HepG2 (cell line): ENCODE measurements around the gene IFT122. TPM values are rescaled to one million over a fixed set of nuclear protein-coding genes. Genes with fewer than 3 reads are reported as not detected.

Source experiments
- ATAC-seq: fragments of 200-7000 bp; cut with Tn5 transposase; 3 replicates; pipeline ENCODE4 v1.9.1; 2020; ENCODE audit warnings: mild to moderate bottlenecking, moderate library complexity
- BruUV-seq: library from RNA; stranded (reverse); fragments of 400-500 nt; replicated peaks from 2 replicates; lab custom pipeline; 2021; lab: Mats Ljungman, UMichigan
- CTCF ChIA-PET: fragments of 300-600 bp; formaldehyde crosslinking; extraction: SDS; loops from one replicate; lab custom pipeline; 2021; ENCODE audit warnings: low total read pairs, inconsistent platforms, low intra/inter-chr PET ratio; lab: Yijun Ruan, JAX
- POLR2A ChIA-PET: fragments of 350-600 bp; sonication (Branson Sonifier 250); formaldehyde crosslinking; loops from one replicate; lab custom pipeline; 2020; ENCODE audit warnings: antibody characterized with exemption, inconsistent platforms; lab: Yijun Ruan, JAX
- DNase-seq: peaks from one replicate; pipeline ENCODE4 v3.0.0-alpha.2; 2015; ENCODE audit warnings: low spot score
- FAIRE-seq: peaks from 3 replicates; lab custom pipeline; 2011; peaks lifted over from hg19 to GRCh38; lab: Jason Lieb, UNC
- H2AFZ ChIP-seq: one replicate; pipeline ENCODE4 v1.6.1; 2011; ENCODE audit warnings: low read length, inconsistent platforms
- H3K27ac ChIP-seq: fragments of 300-600 bp; 3 replicates; pipeline ENCODE4 v1.8.0; 2011; ENCODE audit warnings: mixed run types, mild to moderate bottlenecking, mixed read lengths, low read length, inconsistent platforms; ENCODE audit not compliant: insufficient read depth; ENCODE audit errors: extremely low read length
- H3K27me3 ChIP-seq, 2 experiments: fragments of 200-600 bp in 1 of 2; 2 replicates in 1 of 2; 3 replicates in 1 of 2; pipeline versions ENCODE4 v1.6.0 to v1.8.0; 2011; ENCODE audit warnings: low read length in 2 of 2, mild to moderate bottlenecking in 2 of 2, moderate library complexity in 2 of 2, inconsistent platforms in 1 of 2; ENCODE audit not compliant: insufficient read depth in 2 of 2, control insufficient read depth in 1 of 2
- H3K36me3 ChIP-seq, 2 experiments: fragments of 200-600 bp in 1 of 2; replicated peaks in 1 of 2; 2 replicates in 1 of 2; 3 replicates in 1 of 2; pipeline versions ENCODE4 v1.5.1 to v1.8.0; 2011; ENCODE audit warnings: low read length in 2 of 2, inconsistent platforms in 1 of 2; ENCODE audit not compliant: insufficient read depth in 2 of 2, control insufficient read depth in 1 of 2
- H3K4me1 ChIP-seq: 2 replicates; pipeline ENCODE4 v1.5.1; 2012; ENCODE audit warnings: low read length, inconsistent platforms; ENCODE audit not compliant: insufficient read depth
- H3K4me2 ChIP-seq: 2 replicates; pipeline ENCODE4 v1.6.0; 2011; ENCODE audit warnings: low read depth, low read length, inconsistent platforms
- H3K4me3 ChIP-seq, 3 experiments: fragments of 200-600 bp in 1 of 3; sonication (generic), shearing (Covaris generic) in 1 of 3; replicated peaks in 1 of 3; 2 replicates each; pipeline ENCODE4 v1.5.1; 2011 to 2016; ENCODE audit warnings: low read length in 3 of 3, inconsistent platforms in 2 of 3, low read depth in 2 of 3, mild to moderate bottlenecking in 2 of 3, control low read depth in 1 of 3, mixed read lengths in 1 of 3; ENCODE audit not compliant: insufficient read depth in 1 of 3
- H3K79me2 ChIP-seq: one replicate; pipeline ENCODE4 v1.6.1; 2011; ENCODE audit warnings: low read length, inconsistent platforms; ENCODE audit not compliant: insufficient read depth
- H3K9ac ChIP-seq: 2 replicates; pipeline ENCODE4 v1.6.0; 2011; ENCODE audit warnings: mild to moderate bottlenecking, low read depth, low read length, inconsistent platforms; ENCODE audit not compliant: insufficient read depth
- H3K9me3 ChIP-seq: 2 replicates; pipeline ENCODE4 v1.5.1; 2012; ENCODE audit warnings: mild to moderate bottlenecking, low read length
- H4K20me1 ChIP-seq: 2 replicates; pipeline ENCODE4 v1.6.0; 2011; ENCODE audit warnings: inconsistent platforms, mild to moderate bottlenecking, low read length, moderate library complexity; ENCODE audit not compliant: insufficient read depth
- DNMT3B ChIP-seq: conservative IDR thresholded peaks from 2 replicates; pipeline ENCODE4 v1.6.1; 2016; ENCODE audit warnings: missing biosample characterization, control low read depth
- NFIC ChIP-seq: IDR thresholded peaks from 2 replicates; pipeline ENCODE4 v1.6.1; 2012; ENCODE audit warnings: mild to moderate bottlenecking, low read length, inconsistent platforms
- NONO ChIP-seq, 2 experiments: fragments of 450-650 bp in 1 of 2; sonication (generic) in 1 of 2; formaldehyde crosslinking in 1 of 2; IDR thresholded peaks in 1 of 2; conservative IDR thresholded peaks in 1 of 2; 2 replicates each; pipeline versions ENCODE4 v1.6.1 to v1.8.0; 2017 to 2022; ENCODE audit warnings: mild to moderate bottlenecking in 1 of 2, missing genetic modification reagents in 1 of 2, moderate library complexity in 1 of 2
- PHF8 ChIP-seq: sonication (generic); formaldehyde crosslinking; IDR thresholded peaks from 2 replicates; pipeline ENCODE4 v1.5.0; 2020; ENCODE audit warnings: missing genetic modification reagents
- PLRG1 ChIP-seq: fragments of 450-650 bp; conservative IDR thresholded peaks from 2 replicates; pipeline ENCODE4 v1.6.1; 2016
- SATB2 ChIP-seq: sonication (generic); formaldehyde crosslinking; IDR thresholded peaks from 2 replicates; pipeline ENCODE4 v1.5.0; 2020; ENCODE audit warnings: missing genetic modification reagents
- SOX6 ChIP-seq, 2 experiments: fragments of 450-650 bp in 1 of 2; sonication (generic) in 1 of 2; formaldehyde crosslinking in 1 of 2; IDR thresholded peaks; 2 replicates each; pipeline versions ENCODE4 v1.4.0 to v1.6.1; 2017 to 2020; ENCODE audit warnings: antibody characterized with exemption in 1 of 2, mild to moderate bottlenecking in 1 of 2, missing genetic modification reagents in 1 of 2
- ZMYM2 ChIP-seq: sonication (generic); formaldehyde crosslinking; IDR thresholded peaks from 2 replicates; pipeline ENCODE4 v1.8.0; 2022; ENCODE audit warnings: mild to moderate bottlenecking, missing genetic modification reagents
- ZNF468 ChIP-seq: sonication (generic); formaldehyde crosslinking; IDR thresholded peaks from 2 replicates; pipeline ENCODE4 v1.8.0; 2022; ENCODE audit warnings: mild to moderate bottlenecking, moderate library complexity, missing genetic modification reagents
- ZNF703 ChIP-seq: sonication (generic); formaldehyde crosslinking; IDR thresholded peaks from 2 replicates; pipeline ENCODE4 v1.5.1; 2020; ENCODE audit warnings: missing genetic modification reagents, mild to moderate bottlenecking, moderate library complexity, borderline replicate concordance
- WGBS: methylation state at CpG from one replicate; pipeline ENCODE4 v1.1.6; 2017; ENCODE audit warnings: low lambda C conversion rate; 5-methylcytosine and 5-hydroxymethylcytosine counted together
- in situ Hi-C: cut with HindIII; loops from 2 replicates; pipeline ENCODE4 v1.10.0; 2017; ENCODE audit warnings: low pct_unique_long_range_greater_than_20kb; ENCODE audit not compliant: extremely low pct_ligation_motif_present
- intact Hi-C: fragments of 100-400 bp; cut with micrococcal nuclease; formaldehyde crosslinking; loops from one replicate; pipeline ENCODE4 v1.10.0; 2022; ENCODE audit not compliant: unreplicated experiment
- polyA plus RNA-seq, 8 experiments: library from polyadenylated mRNA; depleted of rRNA in 3 of 8; stranded (reverse) in 7 of 8; unstranded in 1 of 8; fragments of >200 nt; fragmentation: Illumina TruSeq in 4 of 8; extraction: Trizol in 4 of 8; gene quantifications; 2 replicates each; pipeline versions ENCODE4 v1.2.1 to v1.2.3, GENCODE V29; 2011 to 2016; ENCODE audit warnings: low read depth in 4 of 8, missing spikeins in 1 of 8, mixed read lengths in 1 of 8; ENCODE audit not compliant: insufficient read depth in 1 of 8
- total RNA-seq, 5 experiments: library from RNA; depleted of rRNA; stranded (reverse); fragments of >200 nt; fragmentation: Illumina TruSeq; extraction: Trizol; gene quantifications; 2 replicates each; pipeline ENCODE4 v1.2.3, GENCODE V29; 2016; ENCODE audit warnings: low read depth in 1 of 5
- TF ChIP-seq, protein P1 (sequence below): sonication (generic); formaldehyde crosslinking; IDR thresholded peaks from 2 replicates; pipeline ENCODE4 v1.5.0; 2020; ENCODE audit warnings: missing genetic modification reagents, mild to moderate bottlenecking, borderline replicate concordance

The IFT122 gene
- total and polyA plus RNA-seq, 2 of the 13 experiments (the other 11 are each of a cell fraction or from before 2014, with no cell fraction given) = 10.1 to 10.3 TPM

DNA sequence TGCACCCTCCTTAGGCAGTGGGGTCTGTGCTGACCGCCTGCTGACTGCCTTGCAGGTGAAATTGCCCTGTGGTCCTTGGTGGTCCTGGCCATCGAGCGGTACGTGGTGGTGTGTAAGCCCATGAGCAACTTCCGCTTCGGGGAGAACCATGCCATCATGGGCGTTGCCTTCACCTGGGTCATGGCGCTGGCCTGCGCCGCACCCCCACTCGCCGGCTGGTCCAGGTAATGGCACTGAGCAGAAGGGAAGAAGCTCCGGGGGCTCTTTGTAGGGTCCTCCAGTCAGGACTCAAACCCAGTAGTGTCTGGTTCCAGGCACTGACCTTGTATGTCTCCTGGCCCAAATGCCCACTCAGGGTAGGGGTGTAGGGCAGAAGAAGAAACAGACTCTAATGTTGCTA, 90.8 kb downstream of the IFT122 start (continued):
- no peak for TF ChIP-seq PHF8

DNA sequence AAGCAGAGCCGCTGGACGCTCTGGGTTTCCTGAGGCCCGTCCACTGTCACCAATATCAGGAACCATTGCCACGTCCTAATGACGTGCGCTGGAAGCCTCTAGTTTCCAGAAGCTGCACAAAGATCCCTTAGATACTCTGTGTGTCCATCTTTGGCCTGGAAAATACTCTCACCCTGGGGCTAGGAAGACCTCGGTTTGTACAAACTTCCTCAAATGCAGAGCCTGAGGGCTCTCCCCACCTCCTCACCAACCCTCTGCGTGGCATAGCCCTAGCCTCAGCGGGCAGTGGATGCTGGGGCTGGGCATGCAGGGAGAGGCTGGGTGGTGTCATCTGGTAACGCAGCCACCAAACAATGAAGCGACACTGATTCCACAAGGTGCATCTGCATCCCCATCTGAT, 91.7 kb downstream of the IFT122 start:
- H3K27me3 ChIP-seq = no peaks in the 10 kb centered on the region; a peak in 1 of 5 replicates
- H3K79me2 ChIP-seq = no peaks in the 10 kb centered on the region
- WGBS = 94% methylated on average over 10 of the region's 11 CpGs
- H3K9me3 ChIP-seq = no peaks in the 10 kb centered on the region
- no peak overlapping the region for H3K4me3 ChIP-seq
- no TSS peak for BruUV-seq
- H3K4me1 ChIP-seq = peaks cover 57% of the 10 kb centered on the region
- no peak overlapping the region for H2AFZ ChIP-seq
- no peak overlapping the region for H3K9ac ChIP-seq
- DNase-seq (no peak), FAIRE-seq (no peak), ATAC-seq (no peak)
- no peak overlapping the region for H3K4me2 ChIP-seq
- H4K20me1 ChIP-seq = no peaks in the 10 kb centered on the region
- CTCF ChIA-PET = no interaction called here
- no peaks in the 10 kb centered on the region for H3K36me3 ChIP-seq
- no peak overlapping the region for H3K27ac ChIP-seq
- intact Hi-C loops (no loop called here), in situ Hi-C loops (no loop called here)
- no peak for TF ChIP-seq NFIC
- no peak for TF ChIP-seq NONO (IDR thresholded peaks at IDR 0.05)
- no peak for TF ChIP-seq NONO (CRISPR knock-in tag; conservative IDR thresholded peaks at IDR 0.05)
- no peak for TF ChIP-seq ZMYM2 (CRISPR knock-in tag)
- no peak for TF ChIP-seq ZNF468 (CRISPR knock-in tag)
- TF ChIP-seq DNMT3B (CRISPR knock-in tag) = no peak
- TF ChIP-seq ZNF703 = no peak
- TF ChIP-seq, protein P1, sequence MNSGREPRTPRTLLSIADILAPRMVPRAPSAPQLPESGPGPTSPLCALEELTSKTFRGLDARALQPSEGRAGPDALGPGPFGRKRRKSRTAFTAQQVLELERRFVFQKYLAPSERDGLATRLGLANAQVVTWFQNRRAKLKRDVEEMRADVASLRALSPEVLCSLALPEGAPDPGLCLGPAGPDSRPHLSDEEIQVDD (CRISPR knock-in tag) = no peak
- no peak for TF ChIP-seq SOX6 (IDR thresholded peaks at IDR 0.05)
- no peak for TF ChIP-seq SOX6 (CRISPR knock-in tag; IDR thresholded peaks at IDR 0.05)
- no peak for TF ChIP-seq SATB2 (CRISPR knock-in tag)
- TF ChIP-seq PLRG1 = no peak
- POLR2A ChIA-PET = interaction anchor here (1.5 kb wide), 1 partner anchor 64 kb away, joined by 4 read pairs; no protein-coding TSS in a partner anchor
